Stimulated activated CD4-positive, alpha-beta T cell treated with anti-CD3 and anti-CD28 coated beads, Interleukin-1b, Interleukin-23, amount 100 ng/mL, for 48 hours (primary cell): Measurements from ENCODE around the gene INF2.
A peak's percentile ranks its signal among the peaks of the same experiment; 100 is the strongest.

Experiments used
- DNase-seq: peaks from one replicate; pipeline ENCODE4 v3.0.0-alpha.2; 2020

The INF2 gene

GRCh38 chr14:104677512-104678332, 11.7 kb upstream of the INF2 start:
- DNase-seq = peak; percentile 76

GRCh38 chr14:104678346-104678745, 11.1 kb upstream of the INF2 start:
- no peak for DNase-seq

GRCh38 chr14:104678901-104679705, 10.3 kb upstream of the INF2 start:
- DNase-seq = no peak

- DNase-seq = no peak
Observed at GRCh38 chr14:104680056-104680805, 9.2 kb upstream of the INF2 start.

GRCh38 chr14:104680806-104681688, 8.4 kb upstream of the INF2 start:
- DNase-seq = no peak

- no peak for DNase-seq
Observed at GRCh38 chr14:104681689-104682074, 7.7 kb upstream of the INF2 start.

- DNase-seq = no peak
Observed at GRCh38 chr14:104682107-104682593, 7.3 kb upstream of the INF2 start.

GRCh38 chr14:104683653-104684448, 5.6 kb upstream of the INF2 start:
- no peak for DNase-seq

- DNase-seq = no peak
Observed at GRCh38 chr14:104684449-104684821, 5.0 kb upstream of the INF2 start.

- no peak for DNase-seq
Observed at GRCh38 chr14:104685216-104685997, 4.0 kb upstream of the INF2 start.

- DNase-seq = no peak
Observed at GRCh38 chr14:104685998-104686610, 3.3 kb upstream of the INF2 start.

- DNase-seq = no peak
Observed at GRCh38 chr14:104686624-104687517, 2.5 kb upstream of the INF2 start.

- DNase-seq = no peak
Observed at GRCh38 chr14:104687601-104688504, 1.6 kb upstream of the INF2 start.

GRCh38 chr14:104688505-104689108, 811 bp upstream of the INF2 start:
- DNase-seq = no peak

GRCh38 chr14:104689881-104690711, 678 bp downstream of the INF2 start:
- DNase-seq = no peak

- DNase-seq = no peak
Observed at GRCh38 chr14:104690861-104691455, 1.5 kb downstream of the INF2 start.
